AG10803 (cell line): ENCODE data around the gene OBSCN.

Source experiments
- DNase-seq: peaks from one replicate; pipeline ENCODE4 v3.0.0; 2010; ENCODE audit warnings: low read depth
- H3K4me3 ChIP-seq: 2 replicates; pipeline ENCODE4 v1.5.1; 2011; ENCODE audit warnings: mild to moderate bottlenecking, low read length, control low read depth
- CTCF ChIP-seq: conservative IDR thresholded peaks from 2 replicates; pipeline ENCODE4 v1.5.1; 2011; ENCODE audit warnings: mild to moderate bottlenecking, low read length, control low read depth, inconsistent platforms

OBSCN gene

GRCh38 chr1:228207851-228208821, at the start of gene OBSCN:
OBSCN (plus strand) TSS chr1:228208044; CDS start chr1:228211784, 3,740 bp downstream.
- no peak for TF ChIP-seq CTCF
- no peak for DNase-seq
- H3K4me3 ChIP-seq: no peak within 1 kb of the TSS

GRCh38 chr1:228158151-228159007, 49.5 kb upstream of the OBSCN start:
- no peak for TF ChIP-seq CTCF
- DNase-seq: no peak
- no peak overlapping the region for H3K4me3 ChIP-seq

GRCh38 chr1:228159008-228159665, 48.7 kb upstream of the OBSCN start:
- no peak for DNase-seq
- no peak for TF ChIP-seq CTCF
- no peak overlapping the region for H3K4me3 ChIP-seq

GRCh38 chr1:228160201-228160761, 47.6 kb upstream of the OBSCN start:
- no peak for TF ChIP-seq CTCF
- no peak overlapping the region for H3K4me3 ChIP-seq
- no peak for DNase-seq

GRCh38 chr1:228161362-228161761, 46.5 kb upstream of the OBSCN start:
- TF ChIP-seq CTCF: no peak
- DNase-seq: no peak
- H3K4me3 ChIP-seq: no peak overlapping the region

- TF ChIP-seq CTCF: no peak
- H3K4me3 ChIP-seq: no peak overlapping the region
These were observed 46.0 kb upstream of the OBSCN start for GRCh38 chr1:228161866-228162265.

More at GRCh38 chr1:228161866-228162265, 46.0 kb upstream of the OBSCN start:
- DNase-seq: no peak
